Suprapubic skin (tissue), 4 donors: ENCODE results near the gene SECISBP2. TPM values are rescaled to one million over a fixed set of nuclear protein-coding genes. Genes with fewer than 3 reads are reported as not detected.
"Not testable (repeated sequence)": the region's sequence is repeated elsewhere in the genome, so short reads cannot be mapped to it uniquely, and the experiment has no call there.

Source experiments
- DNase-seq, 2 donors: peaks; one replicate each; pipeline ENCODE4 v3.0.0-alpha.2; 2019; ENCODE audit warnings: low spot score in 2 of 2
- H3K27ac ChIP-seq: fragments of 200-600 bp; sonication (generic); one replicate; pipeline ENCODE4 v1.5.1; 2019
- H3K27me3 ChIP-seq: fragments of 200-600 bp; sonication (generic); one replicate; pipeline ENCODE4 v1.5.1; 2019
- H3K36me3 ChIP-seq: fragments of 200-600 bp; sonication (generic); one replicate; pipeline ENCODE4 v1.5.1; 2019
- H3K4me1 ChIP-seq: fragments of 200-600 bp; sonication (generic); one replicate; pipeline ENCODE4 v1.5.1; 2019
- H3K4me3 ChIP-seq: fragments of 200-600 bp; sonication (generic); one replicate; pipeline ENCODE4 v1.5.1; 2019; ENCODE audit warnings: mild to moderate bottlenecking
- H3K9me3 ChIP-seq: fragments of 200-600 bp; sonication (generic); one replicate; pipeline ENCODE4 v1.5.1; 2019
- CTCF ChIP-seq, 2 donors: fragments of 200-600 bp in 1 of 2; fragments of 450-650 bp in 1 of 2; sonication (generic) in 1 of 2; IDR thresholded peaks; one replicate each; pipeline ENCODE4 v1.5.1; 2016 to 2019; ENCODE audit warnings: antibody characterized with exemption in 2 of 2, mild to moderate bottlenecking in 1 of 2, moderate library complexity in 1 of 2
- EP300 ChIP-seq: sonication (generic); formaldehyde crosslinking; IDR thresholded peaks from one replicate; pipeline ENCODE4 v1.6.1; 2017; ENCODE audit warnings: antibody characterized with exemption
- POLR2A ChIP-seq, 2 donors: fragments of 450-650 bp; IDR thresholded peaks; one replicate each; pipeline ENCODE4 v1.6.1; 2017; ENCODE audit warnings: antibody characterized with exemption in 2 of 2, mild to moderate bottlenecking in 2 of 2, moderate library complexity in 2 of 2
- POLR2AphosphoS5 ChIP-seq, 3 donors: sonication (generic); formaldehyde crosslinking; IDR thresholded peaks; one replicate each; pipeline ENCODE4 v1.6.1; 2017; ENCODE audit warnings: antibody characterized with exemption in 3 of 3
- WGBS: methylation state at CpG from one replicate; pipeline ENCODE4 v1.1.5; 2018; 5-methylcytosine and 5-hydroxymethylcytosine counted together
- total RNA-seq, 4 donors: library from RNA; depleted of rRNA; stranded (reverse); fragments of >200 nt; gene quantifications; one replicate each; pipeline ENCODE4 v1.1.0, GENCODE V29; 2016

The SECISBP2 gene
- total RNA-seq, 4 donors from 2014 or later = 43.6 to 111 (median 60.8) TPM

- Histone ChIP-seq H3K4me3 (no peak overlapping the region), H3K9me3 (no peaks in the 10 kb centered on the region), H3K27me3 (no peaks in the 10 kb centered on the region), H3K36me3 (no peaks in the 10 kb centered on the region), H3K4me1 (no peaks in the 10 kb centered on the region), H3K27ac (no peak overlapping the region)
- DNase-seq = no peak
- TF ChIP-seq POLR2A (IDR thresholded peaks at IDR 0.05) (no peak), EP300 (no peak), POLR2AphosphoS5 (IDR thresholded peaks at IDR 0.05) (no peak), CTCF (IDR thresholded peaks at IDR 0.05) (no peak)
- WGBS = 94% methylated on average over 7 of the region's 7 CpGs
Observed at GRCh38 chr9:89284076-89284475, 34.2 kb upstream of the SECISBP2 start.

- TF ChIP-seq CTCF (IDR thresholded peaks at IDR 0.05) = no peak
- TF ChIP-seq POLR2AphosphoS5 (IDR thresholded peaks at IDR 0.05) = no peak
- 94% methylated on average over 2 of the region's 2 CpGs for WGBS
- H3K9me3 ChIP-seq = no peaks in the 10 kb centered on the region
- H3K36me3 ChIP-seq = no peaks in the 10 kb centered on the region
- no peaks in the 10 kb centered on the region for H3K4me1 ChIP-seq
- DNase-seq = no peak
- no peak overlapping the region for H3K4me3 ChIP-seq
- no peaks in the 10 kb centered on the region for H3K27me3 ChIP-seq
- no peak overlapping the region for H3K27ac ChIP-seq
Observed at GRCh38 chr9:89291741-89292140, 26.6 kb upstream of the SECISBP2 start.

GRCh38 chr9:89293014-89293413, 25.3 kb upstream of the SECISBP2 start:
- Histone ChIP-seq H3K9me3 (no peaks in the 10 kb centered on the region), H3K27ac (no peak overlapping the region), H3K4me3 (no peak overlapping the region), H3K4me1 (no peaks in the 10 kb centered on the region), H3K27me3 (no peaks in the 10 kb centered on the region), H3K36me3 (no peaks in the 10 kb centered on the region)
- TF ChIP-seq POLR2AphosphoS5 (IDR thresholded peaks at IDR 0.05) (no peak), POLR2A (IDR thresholded peaks at IDR 0.05) (no peak), CTCF (IDR thresholded peaks at IDR 0.05) (no peak), EP300 (no peak)
- 96% methylated on average over 1 of the region's 1 CpG for WGBS
- DNase-seq = no peak

- Histone ChIP-seq H3K27ac (no peak overlapping the region), H3K4me1 (no peaks in the 10 kb centered on the region), H3K36me3 (no peaks in the 10 kb centered on the region), H3K9me3 (no peaks in the 10 kb centered on the region), H3K4me3 (no peak overlapping the region), H3K27me3 (no peaks in the 10 kb centered on the region)
- no peak for DNase-seq
- no peak for TF ChIP-seq EP300
- TF ChIP-seq POLR2AphosphoS5 (IDR thresholded peaks at IDR 0.05) = no peak
- TF ChIP-seq POLR2A (IDR thresholded peaks at IDR 0.05) = no peak
- TF ChIP-seq CTCF (IDR thresholded peaks at IDR 0.05) = no peak
- 78% methylated on average over 5 of the region's 5 CpGs for WGBS
Observed at GRCh38 chr9:89295400-89295799, 22.9 kb upstream of the SECISBP2 start.

- H3K27me3 ChIP-seq, DNase-seq, H3K36me3 ChIP-seq, H3K4me3 ChIP-seq, H3K4me1 ChIP-seq, H3K27ac ChIP-seq, H3K9me3 ChIP-seq: not testable (repeated sequence)
- WGBS = 100% methylated on average over 2 of the region's 2 CpGs
Observed at GRCh38 chr9:89301996-89302395, 16.3 kb upstream of the SECISBP2 start.

GRCh38 chr9:89304020-89304833, 14.1 kb upstream of the SECISBP2 start:
- no peaks in the 10 kb centered on the region for H3K9me3 ChIP-seq
- no peaks in the 10 kb centered on the region for H3K36me3 ChIP-seq
- H3K27ac ChIP-seq = no peak overlapping the region
- 88% methylated on average over 7 of the region's 7 CpGs for WGBS
- no peak for DNase-seq
- H3K27me3 ChIP-seq = no peaks in the 10 kb centered on the region
- no peaks in the 10 kb centered on the region for H3K4me1 ChIP-seq
- H3K4me3 ChIP-seq = no peak overlapping the region
- no peak for TF ChIP-seq POLR2A (IDR thresholded peaks at IDR 0.05)
- TF ChIP-seq EP300 = no peak
- no peak for TF ChIP-seq CTCF (IDR thresholded peaks at IDR 0.05)
- TF ChIP-seq POLR2AphosphoS5 (IDR thresholded peaks at IDR 0.05) = no peak
